WI38 (cell line): ENCODE measurements around the gene RTN4IP1.
A peak's percentile ranks its signal among the peaks of the same experiment; 100 is the strongest.

ENCODE experiments used
- H3K4me3 ChIP-seq: 2 replicates; pipeline ENCODE4 v1.5.1; 2011; ENCODE audit warnings: low read depth, mild to moderate bottlenecking, control low read depth, low read length
- TF ChIP-seq, protein P1 (sequence below): IDR thresholded peaks from 2 replicates; pipeline ENCODE4 v1.5.1; 2012; ENCODE audit warnings: low read depth, mild to moderate bottlenecking, control low read depth, low read length

The RTN4IP1 gene

DNA sequence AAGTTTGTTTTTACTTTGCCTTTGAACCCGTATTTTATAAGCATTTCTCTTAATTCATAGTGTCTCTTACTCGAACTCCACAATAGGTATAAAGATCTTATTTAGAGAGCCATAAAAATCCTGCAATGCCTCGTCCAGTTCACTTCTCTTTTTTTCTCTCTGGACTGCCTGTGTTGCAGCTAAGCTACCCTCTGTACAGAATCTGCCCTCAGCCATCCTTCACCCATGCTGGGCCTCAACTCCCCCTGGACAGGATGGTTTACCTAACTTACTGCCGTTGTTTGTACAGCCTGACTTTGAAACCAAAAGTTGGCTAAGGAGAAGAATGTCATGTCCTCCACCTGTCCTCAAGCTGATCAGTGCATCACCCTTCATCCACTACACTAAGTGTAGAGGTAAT is 10.5 kb upstream of the RTN4IP1 start:
- no peak overlapping the region for H3K4me3 ChIP-seq
- TF ChIP-seq, protein P1, sequence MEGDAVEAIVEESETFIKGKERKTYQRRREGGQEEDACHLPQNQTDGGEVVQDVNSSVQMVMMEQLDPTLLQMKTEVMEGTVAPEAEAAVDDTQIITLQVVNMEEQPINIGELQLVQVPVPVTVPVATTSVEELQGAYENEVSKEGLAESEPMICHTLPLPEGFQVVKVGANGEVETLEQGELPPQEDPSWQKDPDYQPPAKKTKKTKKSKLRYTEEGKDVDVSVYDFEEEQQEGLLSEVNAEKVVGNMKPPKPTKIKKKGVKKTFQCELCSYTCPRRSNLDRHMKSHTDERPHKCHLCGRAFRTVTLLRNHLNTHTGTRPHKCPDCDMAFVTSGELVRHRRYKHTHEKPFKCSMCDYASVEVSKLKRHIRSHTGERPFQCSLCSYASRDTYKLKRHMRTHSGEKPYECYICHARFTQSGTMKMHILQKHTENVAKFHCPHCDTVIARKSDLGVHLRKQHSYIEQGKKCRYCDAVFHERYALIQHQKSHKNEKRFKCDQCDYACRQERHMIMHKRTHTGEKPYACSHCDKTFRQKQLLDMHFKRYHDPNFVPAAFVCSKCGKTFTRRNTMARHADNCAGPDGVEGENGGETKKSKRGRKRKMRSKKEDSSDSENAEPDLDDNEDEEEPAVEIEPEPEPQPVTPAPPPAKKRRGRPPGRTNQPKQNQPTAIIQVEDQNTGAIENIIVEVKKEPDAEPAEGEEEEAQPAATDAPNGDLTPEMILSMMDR: no peak

DNA sequence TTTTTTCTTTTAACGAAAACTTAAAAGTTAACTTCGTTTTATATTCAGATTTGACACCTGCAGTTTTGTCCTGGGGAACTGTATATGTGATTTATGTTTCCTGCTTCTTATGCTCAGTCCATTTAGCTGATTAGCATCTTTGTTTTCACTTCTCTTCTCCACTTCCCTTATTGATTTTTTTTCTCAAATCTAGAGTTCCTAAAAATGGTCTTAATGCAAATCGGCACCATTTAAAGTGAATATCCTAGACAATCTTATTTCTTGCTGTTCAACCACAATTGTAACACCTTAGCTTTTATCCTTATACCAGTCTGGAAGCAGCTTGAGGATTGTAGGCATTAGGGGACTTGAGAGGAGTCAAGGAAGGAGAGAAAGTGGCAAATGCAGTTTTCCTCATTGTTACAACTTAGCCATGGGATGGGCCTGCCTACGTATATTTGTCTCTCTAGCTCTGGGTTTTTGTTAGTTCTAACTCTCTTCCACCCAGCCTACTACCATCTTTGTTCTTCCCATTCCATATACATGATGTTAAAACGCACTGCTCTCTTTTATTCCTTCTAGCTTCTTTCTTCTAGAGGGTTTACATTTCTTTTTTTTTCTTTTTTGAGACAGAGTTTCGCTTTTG is 8.5 kb upstream of the RTN4IP1 start:
- TF ChIP-seq, protein P1: no peak
- H3K4me3 ChIP-seq: no peak overlapping the region

DNA sequence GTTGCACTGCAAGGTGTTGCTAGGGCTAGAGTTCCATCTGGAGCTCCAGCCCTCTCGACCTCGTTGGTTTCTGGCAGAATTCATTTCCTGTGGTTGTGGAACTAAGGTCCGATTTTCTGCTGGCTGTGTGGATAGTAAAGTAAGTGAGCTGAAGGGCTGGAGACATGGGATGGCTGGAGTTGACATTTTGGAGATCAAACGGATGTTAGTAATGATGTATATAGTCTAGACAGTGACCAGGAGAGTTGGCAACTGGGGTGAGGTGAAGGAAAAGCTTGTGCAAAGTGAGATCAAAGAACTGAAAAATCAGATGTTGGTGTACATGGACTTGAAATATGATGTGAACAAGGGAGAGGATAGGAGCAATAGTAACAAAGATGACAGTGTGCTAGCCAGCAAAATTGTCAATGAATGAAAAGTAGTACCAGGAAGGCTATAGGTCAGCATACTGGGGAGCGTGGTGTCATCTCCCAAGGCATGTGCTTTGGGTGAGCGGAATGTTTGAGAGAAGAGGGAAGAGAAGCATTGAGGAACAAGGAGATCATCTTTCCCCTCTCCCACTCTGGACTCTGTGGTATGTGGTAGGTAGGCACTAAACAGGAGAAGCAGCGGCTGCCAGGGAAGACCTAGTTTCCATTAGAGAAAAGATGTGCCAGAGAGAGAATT is 7.9 kb upstream of the RTN4IP1 start:
- TF ChIP-seq, protein P1: no peak
- H3K4me3 ChIP-seq: no peak overlapping the region

- H3K4me3 ChIP-seq: no peak overlapping the region
- TF ChIP-seq, protein P1: no peak
Observed at GRCh38 chr6:106634565-106634964, 5.3 kb upstream of the RTN4IP1 start.

DNA sequence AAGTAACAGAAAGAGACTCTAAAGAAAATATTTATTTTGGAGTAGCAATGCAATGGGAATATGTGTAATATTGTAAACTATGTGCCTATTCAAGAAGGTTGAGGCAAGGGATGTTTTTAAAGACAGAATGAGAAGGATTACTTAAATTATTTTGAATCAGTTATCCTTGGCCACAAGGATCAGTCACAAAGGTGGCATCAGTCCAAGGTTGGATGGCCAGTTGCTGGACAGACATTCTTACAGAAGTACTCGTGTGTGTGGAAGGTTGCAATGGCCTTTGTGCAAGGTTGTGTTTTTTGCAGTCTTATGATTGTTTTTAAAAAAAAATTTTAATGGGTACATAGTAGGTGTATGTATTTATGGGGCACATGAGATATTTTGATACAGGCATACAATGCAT is 2.0 kb upstream of the RTN4IP1 start:
- H3K4me3 ChIP-seq: no peak overlapping the region
- TF ChIP-seq, protein P1: no peak

- peak overlapping the region; percentile 89 for H3K4me3 ChIP-seq
Observed at GRCh38 chr6:106630366-106630765, 1.1 kb upstream of the RTN4IP1 start.

DNA sequence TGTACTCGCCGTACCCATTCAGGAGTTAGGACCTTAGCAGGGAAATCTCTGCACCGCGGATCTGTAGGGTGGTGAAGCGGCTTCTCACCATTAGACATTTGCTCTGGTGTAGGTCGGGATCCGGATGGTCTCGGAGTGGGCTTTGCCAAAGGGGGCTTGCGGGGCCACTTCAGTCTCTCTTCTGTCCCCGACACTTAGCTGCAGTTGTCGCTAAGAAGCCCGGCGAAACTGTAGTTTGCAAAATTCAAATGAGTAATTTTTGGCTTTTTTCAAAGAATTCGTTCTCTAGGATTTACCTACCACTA is 513 bp upstream of the RTN4IP1 start:
- TF ChIP-seq, protein P1: no peak
- peak overlapping the region; percentile 89 for H3K4me3 ChIP-seq

More at GRCh38 chr6:106630366-106630765, 1.1 kb upstream of the RTN4IP1 start:
- TF ChIP-seq, protein P1: no peak
